Measurements from ENCODE around the gene KIF5A.
A peak's percentile ranks its signal among the peaks of the same experiment; 100 is the strongest.

KIF5A gene

GRCh38 chr12:57619434-57620244 lies 69.8 kb downstream of the KIF5A start:
- H2BK5ac ChIP-seq (ENCODE audit: low read length), result no peak overlapping the region
- no peak overlapping the region for H2AFZ ChIP-seq (ENCODE audit: low read length)
- no peak overlapping the region for H3K14ac ChIP-seq (ENCODE audit: low read length)
- peak overlapping the region; percentile 7 for H3K18ac ChIP-seq (ENCODE audit: low read length)
- H3K9ac ChIP-seq (ENCODE audit: low read depth, low read length, poor library complexity), result peak overlapping the region; percentile 76
- H2BK120ac ChIP-seq (ENCODE audit: low read depth, low read length), result no peak overlapping the region
- H4K91ac ChIP-seq (ENCODE audit: low read depth, low read length, poor library complexity), result no peak overlapping the region
- H3K9me3 ChIP-seq (replicated peaks in 1 of 2; ENCODE audit: control insufficient read depth in 2 of 2, insufficient read depth in 1 of 2, low read depth in 1 of 2, low read length in 2 of 2), result no peaks in the 10 kb centered on the region
- no peak overlapping the region for H4K8ac ChIP-seq (ENCODE audit: low read depth, low read length)
- no peak overlapping the region for H3K4ac ChIP-seq (ENCODE audit: low read length)
- H3K27ac ChIP-seq (replicated peaks; ENCODE audit: low read length), result no peak overlapping the region
- H3K23ac ChIP-seq (ENCODE audit: low read depth, low read length, poor library complexity), result peak overlapping the region; percentile 17
- DNase-seq (ENCODE audit: low spot score), result no peak
- H3K36me3 ChIP-seq (replicated peaks in 1 of 2; ENCODE audit: control insufficient read depth in 2 of 2, insufficient read depth in 2 of 2, low read length in 2 of 2), result peaks cover 8 to 35% of the 10 kb centered on the region in 2 donors
- H2BK15ac ChIP-seq (ENCODE audit: low read length), result no peak overlapping the region
- peaks cover 1 to 6% of the 10 kb centered on the region in 2 donors for H3K4me1 ChIP-seq (ENCODE audit: control insufficient read depth in 2 of 2, insufficient read depth in 1 of 2, low read depth in 1 of 2, low read length in 2 of 2)
- H3K27me3 ChIP-seq (ENCODE audit: control insufficient read depth in 3 of 3, insufficient read depth in 3 of 3, low read depth in 1 of 3, low read length in 3 of 3), result peaks cover 0 to 69% (median 34%) of the 10 kb centered on the region in 3 experiments
- H2AK5ac ChIP-seq (ENCODE audit: low read depth, low read length), result no peak overlapping the region
- H2BK12ac ChIP-seq (ENCODE audit: low read length), result no peak overlapping the region
- H3K79me1 ChIP-seq (ENCODE audit: low read depth, low read length), result peaks cover 1% of the 10 kb centered on the region
- no CpG with 5 or more reads among the region's 46 CpGs for WGBS, 2 donors (ENCODE audit: extremely low coverage in 2 of 2, insufficient read length in 2 of 2, insufficient replicate concordance in 1 of 2)
- H3K4me3 ChIP-seq (ENCODE audit: low read length in 2 of 2), result peak overlapping the region in 1 of 2 donors; percentile 51
- H3K4me2 ChIP-seq (ENCODE audit: insufficient read depth, low read length, poor library complexity, severe bottlenecking), result peak overlapping the region; percentile 70

DNA sequence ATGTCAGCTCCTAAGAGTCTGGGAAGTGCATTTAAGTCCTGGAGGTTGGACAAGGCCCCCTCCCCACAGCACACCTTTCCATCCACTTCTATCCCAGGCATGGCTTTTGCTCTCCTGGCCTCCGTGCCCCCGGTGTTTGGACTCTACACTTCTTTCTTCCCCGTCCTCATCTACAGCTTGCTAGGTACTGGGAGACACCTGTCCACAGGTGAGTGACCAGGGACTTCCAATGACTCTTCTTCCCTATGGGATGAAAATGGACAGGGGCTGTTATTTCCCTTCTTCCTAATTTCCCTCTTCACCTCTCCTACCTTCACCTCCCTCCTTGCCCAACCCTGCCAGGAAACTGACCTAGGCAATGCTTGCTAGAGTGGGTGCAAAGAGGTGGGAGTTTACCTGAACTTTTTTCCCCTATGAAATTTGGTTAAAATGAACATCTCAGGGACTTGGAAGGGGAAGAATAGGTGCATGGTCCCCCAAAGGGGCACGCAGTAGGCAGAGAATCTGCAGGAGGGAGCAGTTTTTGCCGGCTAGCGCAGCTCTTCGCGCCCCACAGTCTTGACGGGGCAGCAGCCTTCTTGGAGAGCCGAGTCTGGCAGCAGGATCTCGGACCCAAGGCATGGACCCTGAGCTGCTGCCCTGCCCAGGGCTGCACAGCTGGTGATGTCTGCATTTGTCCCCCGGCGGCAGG lies 70.5 kb downstream of the KIF5A start:
- peaks cover 6 to 35% of the 10 kb centered on the region in 2 donors for H3K36me3 ChIP-seq (replicated peaks in 1 of 2; ENCODE audit: control insufficient read depth in 2 of 2, insufficient read depth in 2 of 2, low read length in 2 of 2)
- no peak overlapping the region for H2AFZ ChIP-seq (ENCODE audit: low read length)
- DNase-seq (ENCODE audit: low spot score), result no peak
- no peak overlapping the region for H4K91ac ChIP-seq (ENCODE audit: low read depth, low read length, poor library complexity)
- no peak overlapping the region for H3K4ac ChIP-seq (ENCODE audit: low read length)
- H2AK5ac ChIP-seq (ENCODE audit: low read depth, low read length), result no peak overlapping the region
- no peak overlapping the region for H3K14ac ChIP-seq (ENCODE audit: low read length)
- H2BK5ac ChIP-seq (ENCODE audit: low read length), result no peak overlapping the region
- H3K4me1 ChIP-seq (ENCODE audit: control insufficient read depth in 2 of 2, insufficient read depth in 1 of 2, low read depth in 1 of 2, low read length in 2 of 2), result peaks cover 1 to 6% of the 10 kb centered on the region in 2 donors
- no peak overlapping the region for H2BK120ac ChIP-seq (ENCODE audit: low read depth, low read length)
- H2BK12ac ChIP-seq (ENCODE audit: low read length), result no peak overlapping the region
- peak overlapping the region; percentile 83 for H3K23ac ChIP-seq (ENCODE audit: low read depth, low read length, poor library complexity)
- H3K27ac ChIP-seq (replicated peaks; ENCODE audit: low read length), result no peak overlapping the region
- no peak overlapping the region for H3K4me3 ChIP-seq (ENCODE audit: low read length in 2 of 2)
- no peak overlapping the region for H3K4me2 ChIP-seq (ENCODE audit: insufficient read depth, low read length, poor library complexity, severe bottlenecking)
- peak overlapping the region; percentile 90 for H3K18ac ChIP-seq (ENCODE audit: low read length)
- no peak overlapping the region for H4K8ac ChIP-seq (ENCODE audit: low read depth, low read length)
- H3K79me1 ChIP-seq (ENCODE audit: low read depth, low read length), result peaks cover 1% of the 10 kb centered on the region
- no peak overlapping the region for H3K9ac ChIP-seq (ENCODE audit: low read depth, low read length, poor library complexity)
- no CpG with 5 or more reads among the region's 13 CpGs for WGBS, 2 donors (ENCODE audit: extremely low coverage in 2 of 2, insufficient read length in 2 of 2, insufficient replicate concordance in 1 of 2)
- H3K9me3 ChIP-seq (replicated peaks in 1 of 2; ENCODE audit: control insufficient read depth in 2 of 2, insufficient read depth in 1 of 2, low read depth in 1 of 2, low read length in 2 of 2), result no peaks in the 10 kb centered on the region
- H3K27me3 ChIP-seq (ENCODE audit: control insufficient read depth in 3 of 3, insufficient read depth in 3 of 3, low read depth in 1 of 3, low read length in 3 of 3), result peaks cover 0 to 77% (median 34%) of the 10 kb centered on the region in 3 experiments
- H2BK15ac ChIP-seq (ENCODE audit: low read length), result no peak overlapping the region

DNA sequence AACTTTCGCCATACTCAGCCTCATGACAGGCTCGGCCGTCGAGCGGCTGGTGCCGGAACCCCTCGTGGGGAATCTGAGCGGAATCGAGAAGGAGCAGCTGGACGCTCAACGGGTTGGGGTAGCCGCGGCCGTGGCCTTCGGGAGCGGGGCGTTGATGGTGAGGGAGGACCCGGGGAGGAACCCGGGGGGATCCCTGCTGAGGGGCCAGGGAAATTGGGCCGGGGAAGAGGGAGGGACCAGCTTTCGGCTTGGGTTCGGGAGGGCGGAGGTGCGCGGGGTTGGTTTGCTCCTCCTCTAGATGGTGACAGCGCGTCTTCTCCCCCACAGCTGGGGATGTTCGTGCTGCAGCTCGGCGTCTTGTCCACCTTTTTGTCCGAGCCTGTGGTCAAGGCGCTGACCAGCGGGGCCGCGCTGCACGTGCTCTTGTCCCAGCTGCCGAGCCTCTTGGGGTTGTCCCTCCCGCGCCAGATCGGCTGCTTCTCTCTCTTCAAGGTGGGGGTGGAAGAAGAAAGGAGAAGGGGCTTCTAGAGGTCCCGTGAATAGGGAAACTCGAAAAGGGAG lies 71.2 kb downstream of the KIF5A start:
- no CpG with 5 or more reads among the region's 42 CpGs for WGBS, 2 donors (ENCODE audit: extremely low coverage in 2 of 2, insufficient read length in 2 of 2, insufficient replicate concordance in 1 of 2)
- peak overlapping the region; percentile 33 for H3K14ac ChIP-seq (ENCODE audit: low read length)
- peak overlapping the region; percentile 90 for H3K18ac ChIP-seq (ENCODE audit: low read length)
- H2AK5ac ChIP-seq (ENCODE audit: low read depth, low read length), result peak overlapping the region; percentile 78
- H3K4ac ChIP-seq (ENCODE audit: low read length), result no peak overlapping the region
- peak overlapping the region; percentile 83 for H3K23ac ChIP-seq (ENCODE audit: low read depth, low read length, poor library complexity)
- H3K27ac ChIP-seq (replicated peaks; ENCODE audit: low read length), result no peak overlapping the region
- no peak overlapping the region for H2BK15ac ChIP-seq (ENCODE audit: low read length)
- H4K8ac ChIP-seq (ENCODE audit: low read depth, low read length), result no peak overlapping the region
- no peak overlapping the region for H3K9ac ChIP-seq (ENCODE audit: low read depth, low read length, poor library complexity)
- peak overlapping the region; percentile 51 for H2BK120ac ChIP-seq (ENCODE audit: low read depth, low read length)
- H3K9me3 ChIP-seq (replicated peaks in 1 of 2; ENCODE audit: control insufficient read depth in 2 of 2, insufficient read depth in 1 of 2, low read depth in 1 of 2, low read length in 2 of 2), result no peaks in the 10 kb centered on the region
- H2BK5ac ChIP-seq (ENCODE audit: low read length), result peak overlapping the region; percentile 56
- peak overlapping the region; percentile 88 for H2AFZ ChIP-seq (ENCODE audit: low read length)
- H3K79me1 ChIP-seq (ENCODE audit: low read depth, low read length), result peaks cover 1% of the 10 kb centered on the region
- H3K27me3 ChIP-seq (ENCODE audit: control insufficient read depth in 3 of 3, insufficient read depth in 3 of 3, low read depth in 1 of 3, low read length in 3 of 3), result peaks cover 0 to 83% (median 34%) of the 10 kb centered on the region in 3 experiments
- H3K4me3 ChIP-seq (ENCODE audit: low read length in 2 of 2), result no peak overlapping the region
- no peak for DNase-seq (ENCODE audit: low spot score)
- peak overlapping the region; percentile 67 for H3K4me2 ChIP-seq (ENCODE audit: insufficient read depth, low read length, poor library complexity, severe bottlenecking)
- H3K36me3 ChIP-seq (replicated peaks in 1 of 2; ENCODE audit: control insufficient read depth in 2 of 2, insufficient read depth in 2 of 2, low read length in 2 of 2), result peaks cover 2 to 35% of the 10 kb centered on the region in 2 donors
- H2BK12ac ChIP-seq (ENCODE audit: low read length), result no peak overlapping the region
- H3K4me1 ChIP-seq (ENCODE audit: control insufficient read depth in 2 of 2, insufficient read depth in 1 of 2, low read depth in 1 of 2, low read length in 2 of 2), result peaks cover 1 to 6% of the 10 kb centered on the region in 2 donors
- H4K91ac ChIP-seq (ENCODE audit: low read depth, low read length, poor library complexity), result no peak overlapping the region

Measured in neuronal stem cell (in vitro differentiated cells).